Caco-2 (cell line): ENCODE data around the gene CIB1. TPM values are rescaled to one million over a fixed set of nuclear protein-coding genes. Genes with fewer than 3 reads are reported as not detected.

Source experiments
- BruUV-seq: library from RNA; stranded (reverse); fragments of 400-500 nt; replicated peaks from 2 replicates; lab custom pipeline; 2021; lab: Mats Ljungman, UMichigan
- CTCF ChIA-PET: fragments of 300-600 bp; sonication (Branson Sonifier 250); formaldehyde crosslinking; loops from one replicate; lab custom pipeline; 2022; ENCODE audit warnings: antibody characterized with exemption; lab: Charles Lee
- POLR2A ChIA-PET: fragments of 300-600 bp; sonication (Branson Sonifier 250); formaldehyde crosslinking; loops from one replicate; lab custom pipeline; 2022; ENCODE audit warnings: antibody characterized with exemption; lab: Charles Lee
- DNase-seq, 2 experiments: peaks; one replicate each; pipeline versions ENCODE4 v3.0.0 to v3.0.0-alpha.2; 2020 to 2022
- H3K27me3 ChIP-seq: replicated peaks from 2 replicates; pipeline ENCODE4 v1.6.0; 2011; ENCODE audit warnings: low read length; ENCODE audit not compliant: control insufficient read depth, insufficient read depth
- H3K36me3 ChIP-seq: 2 replicates; pipeline ENCODE4 v1.5.1; 2011; ENCODE audit warnings: low read length; ENCODE audit not compliant: control insufficient read depth, insufficient read depth
- H3K4me1 ChIP-seq: fragments of 250-450 bp; sonication (Bioruptor Pico); 2 replicates; pipeline ENCODE4 v1.5.1; 2020; ENCODE audit warnings: mild to moderate bottlenecking
- H3K4me3 ChIP-seq: 2 replicates; pipeline ENCODE4 v1.5.1; 2011; ENCODE audit warnings: low read depth, mild to moderate bottlenecking, control low read depth, low read length
- H3K9me3 ChIP-seq: fragments of 250-450 bp; sonication (Bioruptor Pico); 2 replicates; pipeline ENCODE4 v1.5.1; 2020; ENCODE audit warnings: mild to moderate bottlenecking, moderate library complexity
- H3K27ac Mint-ChIP-seq: one replicate; pipeline ENCODE4 v1.8.0; 2022; ENCODE audit warnings: mixed read lengths; ENCODE audit not compliant: unreplicated experiment
- H3K27me3 Mint-ChIP-seq: one replicate; pipeline ENCODE4 v1.8.0; 2022; ENCODE audit warnings: mixed read lengths; ENCODE audit not compliant: insufficient read depth, unreplicated experiment
- H3K36me3 Mint-ChIP-seq: one replicate; pipeline ENCODE4 v1.8.0; 2022; ENCODE audit warnings: mild to moderate bottlenecking, mixed read lengths; ENCODE audit not compliant: insufficient read depth, unreplicated experiment
- H3K4me1 Mint-ChIP-seq: one replicate; pipeline ENCODE4 v1.8.0; 2022; ENCODE audit warnings: low read depth, mixed read lengths; ENCODE audit not compliant: unreplicated experiment
- H3K4me3 Mint-ChIP-seq: one replicate; pipeline ENCODE4 v1.8.0; 2022; ENCODE audit warnings: mild to moderate bottlenecking, moderate library complexity, mixed read lengths; ENCODE audit not compliant: unreplicated experiment
- H3K9me3 Mint-ChIP-seq: one replicate; pipeline ENCODE4 v1.8.0; 2022; ENCODE audit warnings: mixed read lengths; ENCODE audit not compliant: unreplicated experiment
- CTCF ChIP-seq, 2 experiments: fragments of 200-600 bp in 1 of 2; IDR thresholded peaks; 1 replicate in 1 of 2; 2 replicates in 1 of 2; pipeline versions ENCODE4 v1.5.1 to v1.8.0; 2011 to 2022; ENCODE audit warnings: antibody characterized with exemption in 1 of 2, control low read depth in 1 of 2, inconsistent platforms in 1 of 2, low read depth in 1 of 2, low read length in 1 of 2, mild to moderate bottlenecking in 1 of 2, moderate library complexity in 1 of 2; ENCODE audit not compliant: insufficient read depth in 1 of 2, severe bottlenecking in 1 of 2, unreplicated experiment in 1 of 2
- intact Hi-C: fragments of 100-400 bp; cut with micrococcal nuclease; formaldehyde crosslinking; loops from one replicate; pipeline ENCODE4 v1.10.0; 2022; ENCODE audit not compliant: unreplicated experiment
- total RNA-seq: library from RNA; stranded (reverse); gene quantifications from 2 replicates; pipeline ENCODE4 v1.2.3, GENCODE V29; 2022

CIB1 gene
- total RNA-seq, 1 experiment from 2014 or later = 37.7 TPM

- no peaks in the 10 kb centered on the region for H3K27me3 Mint-ChIP-seq
- no peak for DNase-seq
- Histone ChIP-seq H3K27me3 (no peaks in the 10 kb centered on the region), H3K4me1 (peaks cover 10% of the 10 kb centered on the region; the same call in 1 of the 2 replicates), H3K36me3 (no peaks in the 10 kb centered on the region), H3K4me3 (no peak overlapping the region), H3K9me3 (no peaks in the 10 kb centered on the region)
- no peak overlapping the region for H3K27ac Mint-ChIP-seq
- ChIA-PET CTCF (no interaction called here), POLR2A (no interaction called here)
- H3K4me3 Mint-ChIP-seq = no peak overlapping the region
- H3K36me3 Mint-ChIP-seq = no peaks in the 10 kb centered on the region
- BruUV-seq = no TSS peak
- intact Hi-C loops = no loop called here
- no peaks in the 10 kb centered on the region for H3K9me3 Mint-ChIP-seq
- H3K4me1 Mint-ChIP-seq = no peaks in the 10 kb centered on the region
- no peak for TF ChIP-seq CTCF (IDR thresholded peaks at IDR 0.05; ENCODE audit: insufficient read depth in 1 of 2, low read depth in 1 of 2, low read length in 1 of 2, severe bottlenecking in 1 of 2, unreplicated experiment in 1 of 2)
Observed at GRCh38 chr15:90210593-90210992, 23.1 kb downstream of the CIB1 start.

- TF ChIP-seq CTCF (IDR thresholded peaks at IDR 0.05; ENCODE audit: insufficient read depth in 1 of 2, low read depth in 1 of 2, low read length in 1 of 2, severe bottlenecking in 1 of 2, unreplicated experiment in 1 of 2) = no peak
- no peaks in the 10 kb centered on the region for H3K36me3 ChIP-seq
- no peaks in the 10 kb centered on the region for H3K4me1 Mint-ChIP-seq
- no peak overlapping the region for H3K27ac Mint-ChIP-seq
- no peaks in the 10 kb centered on the region for H3K27me3 ChIP-seq
- no peak overlapping the region for H3K4me3 Mint-ChIP-seq
- no peaks in the 10 kb centered on the region for H3K9me3 Mint-ChIP-seq
- no peak overlapping the region for H3K4me3 ChIP-seq
- intact Hi-C loops = no loop called here
- H3K9me3 ChIP-seq = no peaks in the 10 kb centered on the region
- no peaks in the 10 kb centered on the region for H3K36me3 Mint-ChIP-seq
- peaks cover 10% of the 10 kb centered on the region; the same call in 1 of the 2 replicates for H3K4me1 ChIP-seq
- ChIA-PET POLR2A (no interaction called here), CTCF (no interaction called here)
- BruUV-seq = no TSS peak
- DNase-seq = no peak
- H3K27me3 Mint-ChIP-seq = no peaks in the 10 kb centered on the region
Observed at GRCh38 chr15:90209591-90209990, 24.1 kb downstream of the CIB1 start.

- H3K4me1 Mint-ChIP-seq = no peaks in the 10 kb centered on the region
- H3K4me1 ChIP-seq = peaks cover 4% of the 10 kb centered on the region; the same call in 1 of the 2 replicates
- H3K9me3 Mint-ChIP-seq = no peaks in the 10 kb centered on the region
- no peak for TF ChIP-seq CTCF (IDR thresholded peaks at IDR 0.05; ENCODE audit: insufficient read depth in 1 of 2, low read depth in 1 of 2, low read length in 1 of 2, severe bottlenecking in 1 of 2, unreplicated experiment in 1 of 2)
- ChIA-PET POLR2A (no interaction called here), CTCF (no interaction called here)
- no peak overlapping the region for H3K4me3 Mint-ChIP-seq
- BruUV-seq = no TSS peak
- DNase-seq = no peak
- H3K9me3 ChIP-seq = no peaks in the 10 kb centered on the region
- no peaks in the 10 kb centered on the region for H3K36me3 ChIP-seq
- intact Hi-C loops = no loop called here
- no peaks in the 10 kb centered on the region for H3K36me3 Mint-ChIP-seq
- H3K27me3 Mint-ChIP-seq = no peaks in the 10 kb centered on the region
- no peak overlapping the region for H3K4me3 ChIP-seq
- no peak overlapping the region for H3K27ac Mint-ChIP-seq
- H3K27me3 ChIP-seq = no peaks in the 10 kb centered on the region
Observed at GRCh38 chr15:90208356-90208755, 25.4 kb downstream of the CIB1 start.
